ENCODE results near the gene ZNF619. TPM values are rescaled to one million over a fixed set of nuclear protein-coding genes. Genes with fewer than 3 reads are reported as not detected.
A peak's percentile ranks its signal among the peaks of the same experiment; 100 is the strongest.

ZNF619 gene
- total RNA-seq, 2 experiments from 2014 or later, result 10.5 to 10.6 TPM

- ChIA-PET POLR2A (no interaction called here), CTCF (no interaction called here)
- Mint-ChIP-seq H3K4me1 (peaks cover under 1% of the 10 kb centered on the region), H3K9me3 (no peaks in the 10 kb centered on the region), H3K27me3 (no peaks in the 10 kb centered on the region), H3K27ac (no peak overlapping the region), H3K36me3 (ENCODE audit: low read depth) (peaks cover 36% of the 10 kb centered on the region), H3K4me3 (no peak overlapping the region)
- DNase-seq, result no peak
Observed at GRCh38 chr3:40518067-40518466, 41.1 kb downstream of the ZNF619 start.

GRCh38 chr3:40518848-40519247 lies 41.9 kb downstream of the ZNF619 start:
- CTCF ChIA-PET, result no interaction called here
- H3K36me3 Mint-ChIP-seq (ENCODE audit: low read depth), result peaks cover 36% of the 10 kb centered on the region
- peaks cover 5% of the 10 kb centered on the region for H3K4me1 Mint-ChIP-seq
- no peak for DNase-seq
- POLR2A ChIA-PET, result no interaction called here
- no peaks in the 10 kb centered on the region for H3K9me3 Mint-ChIP-seq
- no peaks in the 10 kb centered on the region for H3K27me3 Mint-ChIP-seq
- no peak overlapping the region for H3K4me3 Mint-ChIP-seq
- no peak overlapping the region for H3K27ac Mint-ChIP-seq

GRCh38 chr3:40521254-40521653 lies 44.3 kb downstream of the ZNF619 start:
- Mint-ChIP-seq H3K27me3 (no peaks in the 10 kb centered on the region), H3K27ac (no peak overlapping the region), H3K36me3 (ENCODE audit: low read depth) (peaks cover 35% of the 10 kb centered on the region), H3K4me3 (no peak overlapping the region), H3K9me3 (no peaks in the 10 kb centered on the region), H3K4me1 (peaks cover 23% of the 10 kb centered on the region)
- CTCF ChIA-PET, result no interaction called here
- no peak for DNase-seq
- POLR2A ChIA-PET, result interaction anchor here (1.1 kb wide), 1 partner anchor 64 kb away, joined by 3 read pairs; the partner anchor contains the start of gene RPL14

GRCh38 chr3:40523781-40524180 lies 46.9 kb downstream of the ZNF619 start:
- Mint-ChIP-seq H3K9me3 (no peaks in the 10 kb centered on the region), H3K4me1 (peaks cover 30% of the 10 kb centered on the region), H3K27me3 (no peaks in the 10 kb centered on the region), H3K27ac (no peak overlapping the region), H3K36me3 (ENCODE audit: low read depth) (peaks cover 43% of the 10 kb centered on the region), H3K4me3 (peak overlapping the region; percentile 94)
- POLR2A ChIA-PET, result interaction anchor here (0.7 to 3.7 kb wide), 13 partner anchors 7 to 71 kb away, joined by 3 to 46 read pairs (median 6); partner anchors contain the start of genes RPL14, ZNF619 and ZNF620
- no peak for DNase-seq
- CTCF ChIA-PET, result interaction anchor here (0.6 to 3.6 kb wide), 5 partner anchors 17 to 1662 kb away, joined by 3 to 24 read pairs (median 4); partner anchors contain the start of genes RPL14 and ZNF620

GRCh38 chr3:40524222-40524567 lies 47.3 kb downstream of the ZNF619 start:
- no peak for DNase-seq
- Mint-ChIP-seq H3K4me1 (peaks cover 30% of the 10 kb centered on the region), H3K4me3 (peak overlapping the region; percentile 94), H3K27ac (peak overlapping the region; percentile 69), H3K36me3 (ENCODE audit: low read depth) (peaks cover 45% of the 10 kb centered on the region), H3K9me3 (no peaks in the 10 kb centered on the region), H3K27me3 (no peaks in the 10 kb centered on the region)
- CTCF ChIA-PET, result interaction anchor here (0.8 to 3.6 kb wide), 4 partner anchors 18 to 215 kb away, joined by 3 to 24 read pairs (median 4); partner anchors contain the start of genes RPL14 and ZNF620
- POLR2A ChIA-PET, result interaction anchor here (0.7 to 3.7 kb wide), 15 partner anchors 8 to 72 kb away, joined by 3 to 46 read pairs (median 5); partner anchors contain the start of genes RPL14, ZNF619 and ZNF620

GRCh38 chr3:40524568-40525285 lies 47.8 kb downstream of the ZNF619 start, which contains the start of gene ZNF621:
ZNF621 (plus strand) TSS chr3:40524960; CDS start chr3:40525841, 881 bp downstream.
- Mint-ChIP-seq H3K4me3 (peak within 1 kb of the TSS; percentile 94), H3K9me3 (no peaks in the 10 kb centered on the region), H3K27ac (peak within 1 kb of the TSS; percentile 84), H3K27me3 (no peaks in the 10 kb centered on the region), H3K36me3 (ENCODE audit: low read depth) (peaks cover 50% of the 10 kb centered on the region), H3K4me1 (peaks cover 32% of the 10 kb centered on the region)
- ChIA-PET POLR2A (interaction anchor here (0.7 to 3.7 kb wide), 15 partner anchors 8 to 72 kb away, joined by 3 to 46 read pairs (median 5); partner anchors contain the start of genes RPL14, ZNF619 and ZNF620), CTCF (interaction anchor here (0.8 to 3.6 kb wide), 5 partner anchors 18 to 1359 kb away, joined by 3 to 24 read pairs (median 3); partner anchors contain the start of genes RPL14 and ZNF620)
- peak; percentile 87 for DNase-seq

GRCh38 chr3:40528426-40528825 lies 51.5 kb downstream of the ZNF619 start:
- H3K4me3 Mint-ChIP-seq, result no peak overlapping the region
- no peaks in the 10 kb centered on the region for H3K27me3 Mint-ChIP-seq
- peaks cover 29% of the 10 kb centered on the region for H3K4me1 Mint-ChIP-seq
- peaks cover 23% of the 10 kb centered on the region for H3K9me3 Mint-ChIP-seq
- DNase-seq, result no peak
- POLR2A ChIA-PET, result no interaction called here
- CTCF ChIA-PET, result no interaction called here
- H3K27ac Mint-ChIP-seq, result no peak overlapping the region
- peaks cover 83% of the 10 kb centered on the region for H3K36me3 Mint-ChIP-seq (ENCODE audit: low read depth)

- H3K36me3 Mint-ChIP-seq (ENCODE audit: low read depth), result peaks cover 90% of the 10 kb centered on the region
- H3K9me3 Mint-ChIP-seq, result peaks cover 36% of the 10 kb centered on the region
- H3K4me1 Mint-ChIP-seq, result peaks cover 5% of the 10 kb centered on the region
- no peak overlapping the region for H3K27ac Mint-ChIP-seq
- no peak overlapping the region for H3K4me3 Mint-ChIP-seq
- POLR2A ChIA-PET, result interaction anchor here (1.5 kb wide), 1 partner anchor 667 kb away, joined by 4 read pairs; the partner anchor contains the start of gene CTNNB1
- DNase-seq, result no peak
- H3K27me3 Mint-ChIP-seq, result no peaks in the 10 kb centered on the region
- CTCF ChIA-PET, result no interaction called here
Observed at GRCh38 chr3:40532252-40532651, 55.3 kb downstream of the ZNF619 start.

- Mint-ChIP-seq H3K36me3 (ENCODE audit: low read depth) (peaks cover 85% of the 10 kb centered on the region), H3K4me3 (no peak overlapping the region), H3K9me3 (peaks cover 42% of the 10 kb centered on the region), H3K4me1 (peaks cover 1% of the 10 kb centered on the region), H3K27ac (no peak overlapping the region), H3K27me3 (no peaks in the 10 kb centered on the region)
- POLR2A ChIA-PET, result interaction anchor here (2.2 kb wide), 1 partner anchor 9 kb away, joined by 6 read pairs; the partner anchor contains the start of gene ZNF621
- DNase-seq, result no peak
- CTCF ChIA-PET, result no interaction called here
Observed at GRCh38 chr3:40534283-40534682, 57.4 kb downstream of the ZNF619 start.

Other genes with a start within 250 kb of the ZNF619 start
- gene EIF1B, start 167.4 kb upstream of the ZNF619 start, total RNA-seq, result 10 to 100 TPM; 39.2 to 41.9 TPM
- gene ENTPD3, start 89.9 kb upstream of the ZNF619 start, total RNA-seq, result not detected
- gene RPL14, start 19.8 kb upstream of the ZNF619 start, total RNA-seq, result 1,000 to 10,000 TPM; 1,898 to 2,001 TPM
- 1 to 10 TPM; 6.1 to 6.3 TPM for gene ZNF620, start 28.9 kb downstream of the ZNF619 start, total RNA-seq
- 10 to 100 TPM; 24.9 to 25.7 TPM for gene ZNF621, start 47.8 kb downstream of the ZNF619 start, total RNA-seq

Measured in activated CD4-positive, alpha-beta memory T cell treated with anti-CD3 and anti-CD28 coated beads, Interleukin-2, amount 10 ng/mL, durations not matched to agents 7 days and 5 days (primary cell).